ENCODE results near the gene APLN.
A peak's percentile ranks its signal among the peaks of the same experiment; 100 is the strongest.

Gene APLN

GRCh38 chrX:129612396-129612795 is 42.4 kb downstream of the APLN start:
- H3K4me3 ChIP-seq (ENCODE audit: control insufficient read depth, low read depth, low read length) = no peak overlapping the region
- no peak for TF ChIP-seq CTCF (conservative IDR thresholded peaks at IDR 0.05; ENCODE audit: control insufficient read depth, insufficient read depth, low read depth, low read length)
- no peak for DNase-seq (ENCODE audit: low read depth)

GRCh38 chrX:129609395-129609794 is 45.4 kb downstream of the APLN start:
- no peak overlapping the region for H3K4me3 ChIP-seq (ENCODE audit: control insufficient read depth, low read depth, low read length)
- peak; percentile 10 for TF ChIP-seq CTCF (conservative IDR thresholded peaks at IDR 0.05; ENCODE audit: control insufficient read depth, insufficient read depth, low read depth, low read length)
- DNase-seq (ENCODE audit: low read depth) = no peak

GRCh38 chrX:129608496-129608895 is 46.3 kb downstream of the APLN start:
- no peak for DNase-seq (ENCODE audit: low read depth)
- no peak overlapping the region for H3K4me3 ChIP-seq (ENCODE audit: control insufficient read depth, low read depth, low read length)
- no peak for TF ChIP-seq CTCF (conservative IDR thresholded peaks at IDR 0.05; ENCODE audit: control insufficient read depth, insufficient read depth, low read depth, low read length)

GRCh38 chrX:129606918-129607317 is 47.8 kb downstream of the APLN start:
- peak; percentile 79 for TF ChIP-seq CTCF (conservative IDR thresholded peaks at IDR 0.05; ENCODE audit: control insufficient read depth, insufficient read depth, low read depth, low read length)
- H3K4me3 ChIP-seq (ENCODE audit: control insufficient read depth, low read depth, low read length) = no peak overlapping the region
- peak; percentile 54 for DNase-seq (ENCODE audit: low read depth)

- DNase-seq (ENCODE audit: low read depth) = peak; percentile 31
- peak; percentile 69 for TF ChIP-seq CTCF (conservative IDR thresholded peaks at IDR 0.05; ENCODE audit: control insufficient read depth, insufficient read depth, low read depth, low read length)
- H3K4me3 ChIP-seq (ENCODE audit: control insufficient read depth, low read depth, low read length) = no peak overlapping the region
Observed at GRCh38 chrX:129600981-129601424, 53.8 kb downstream of the APLN start.

GRCh38 chrX:129599996-129600395 is 54.8 kb downstream of the APLN start:
- no peak for DNase-seq (ENCODE audit: low read depth)
- no peak for TF ChIP-seq CTCF (conservative IDR thresholded peaks at IDR 0.05; ENCODE audit: control insufficient read depth, insufficient read depth, low read depth, low read length)

GRCh38 chrX:129599499-129599898 is 55.3 kb downstream of the APLN start:
- H3K4me3 ChIP-seq (ENCODE audit: control insufficient read depth, low read depth, low read length) = no peak overlapping the region
- TF ChIP-seq CTCF (conservative IDR thresholded peaks at IDR 0.05; ENCODE audit: control insufficient read depth, insufficient read depth, low read depth, low read length) = no peak
- DNase-seq (ENCODE audit: low read depth) = no peak

More at GRCh38 chrX:129599996-129600395, 54.8 kb downstream of the APLN start:
- no peak overlapping the region for H3K4me3 ChIP-seq (ENCODE audit: control insufficient read depth, low read depth, low read length)
